ENCODE data around the gene LRIG3.
"Not testable (repeated sequence)": the region's sequence is repeated elsewhere in the genome, so short reads cannot be mapped to it uniquely, and the experiment has no call there.

The LRIG3 gene

DNA sequence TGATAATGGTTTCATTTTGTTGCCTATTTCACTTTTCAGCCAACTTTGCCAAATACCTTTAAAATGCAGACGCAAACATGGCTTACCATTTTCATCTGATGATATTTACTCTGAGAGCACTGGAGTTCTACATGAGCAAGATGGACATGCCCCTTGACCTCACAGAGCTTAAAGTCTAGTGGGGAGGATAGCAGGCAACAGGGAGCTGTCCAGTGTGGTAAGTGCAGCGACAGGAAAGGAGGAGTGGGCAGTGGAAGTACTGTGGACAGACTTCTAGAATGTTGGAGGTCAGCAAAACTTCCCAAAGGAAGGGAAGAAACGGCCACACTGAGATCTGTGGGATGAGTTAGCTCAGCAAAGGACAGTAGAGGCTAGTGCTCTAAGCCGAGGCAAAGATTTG is 25.3 kb downstream of the LRIG3 start:
- no peak for DNase-seq

DNA sequence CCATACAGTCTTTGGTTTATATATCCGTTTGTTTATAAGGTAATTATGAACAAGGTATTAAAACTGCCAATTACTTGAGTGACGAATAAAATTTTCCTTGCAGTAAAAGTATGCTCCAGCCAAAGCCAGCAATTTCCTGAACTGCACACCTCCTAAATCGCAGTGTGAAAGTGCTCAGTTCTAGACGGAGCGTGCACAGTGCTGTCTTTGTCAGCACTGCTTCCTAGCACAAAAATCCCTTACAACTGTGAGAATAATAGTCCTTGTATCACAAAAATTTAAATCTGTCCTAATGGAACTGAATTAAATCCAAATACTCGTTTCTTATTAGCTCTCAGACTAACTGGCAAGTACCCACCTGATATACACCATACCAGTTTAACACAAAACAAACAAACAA is 26.3 kb downstream of the LRIG3 start:
- no peak for DNase-seq

GRCh38 chr12:58893495-58893894 is 26.8 kb downstream of the LRIG3 start:
- DNase-seq: no peak

- DNase-seq: no peak
Measured at GRCh38 chr12:58889557-58889956, 30.7 kb downstream of the LRIG3 start.

DNA sequence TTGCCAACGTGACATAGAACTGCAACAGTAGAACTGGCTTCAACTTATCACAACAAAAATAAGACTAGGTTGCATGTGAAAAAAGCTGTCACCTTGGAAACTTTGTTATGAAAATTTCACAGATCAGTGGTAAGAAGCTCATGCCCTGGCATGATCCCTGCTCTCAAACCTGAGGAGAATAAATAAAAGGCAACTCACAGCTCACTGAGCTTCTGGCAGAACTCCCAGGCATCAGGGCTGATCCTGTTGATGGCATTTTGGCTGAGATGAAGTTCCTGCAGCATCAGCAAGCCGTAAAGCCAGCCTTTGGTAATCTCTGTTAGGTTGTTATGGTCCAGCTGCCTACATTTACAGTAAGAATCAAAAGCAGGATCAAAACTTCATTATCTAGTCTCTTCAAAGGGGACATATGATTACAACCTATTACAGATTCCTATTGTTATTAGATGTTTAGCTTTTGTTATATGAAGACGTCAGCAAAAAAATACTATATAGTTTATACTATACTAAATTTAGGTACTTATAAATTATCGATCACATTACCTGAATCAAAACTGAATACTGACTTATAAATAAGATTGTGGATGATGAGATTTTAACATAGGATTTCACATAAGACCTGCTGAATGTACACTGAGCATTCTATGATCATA is 32.0 kb downstream of the LRIG3 start:
- no peak for DNase-seq

- DNase-seq: no peak
Measured at GRCh38 chr12:58887068-58887467, 33.2 kb downstream of the LRIG3 start.

DNA sequence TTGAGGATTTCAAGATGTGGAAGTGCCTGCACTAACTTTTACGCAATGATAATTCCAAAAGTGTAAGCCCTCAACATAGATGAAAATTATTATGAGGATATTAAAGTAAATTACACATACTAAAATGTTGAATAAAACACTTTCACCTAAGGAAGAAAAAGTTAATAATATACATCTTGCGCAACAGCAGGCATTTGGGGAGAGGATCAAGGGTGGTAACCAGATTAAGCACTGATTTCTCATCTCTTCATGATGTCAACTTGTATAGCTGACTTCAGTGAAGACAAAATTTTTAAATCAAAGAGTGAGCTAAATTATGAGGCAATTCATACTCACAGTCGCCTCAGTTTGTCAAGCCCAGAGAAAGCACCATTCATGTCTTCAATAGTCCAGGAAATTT is 33.8 kb downstream of the LRIG3 start:
- DNase-seq: no peak

- DNase-seq: no peak
Measured at GRCh38 chr12:58884916-58885315, 35.4 kb downstream of the LRIG3 start.

DNA sequence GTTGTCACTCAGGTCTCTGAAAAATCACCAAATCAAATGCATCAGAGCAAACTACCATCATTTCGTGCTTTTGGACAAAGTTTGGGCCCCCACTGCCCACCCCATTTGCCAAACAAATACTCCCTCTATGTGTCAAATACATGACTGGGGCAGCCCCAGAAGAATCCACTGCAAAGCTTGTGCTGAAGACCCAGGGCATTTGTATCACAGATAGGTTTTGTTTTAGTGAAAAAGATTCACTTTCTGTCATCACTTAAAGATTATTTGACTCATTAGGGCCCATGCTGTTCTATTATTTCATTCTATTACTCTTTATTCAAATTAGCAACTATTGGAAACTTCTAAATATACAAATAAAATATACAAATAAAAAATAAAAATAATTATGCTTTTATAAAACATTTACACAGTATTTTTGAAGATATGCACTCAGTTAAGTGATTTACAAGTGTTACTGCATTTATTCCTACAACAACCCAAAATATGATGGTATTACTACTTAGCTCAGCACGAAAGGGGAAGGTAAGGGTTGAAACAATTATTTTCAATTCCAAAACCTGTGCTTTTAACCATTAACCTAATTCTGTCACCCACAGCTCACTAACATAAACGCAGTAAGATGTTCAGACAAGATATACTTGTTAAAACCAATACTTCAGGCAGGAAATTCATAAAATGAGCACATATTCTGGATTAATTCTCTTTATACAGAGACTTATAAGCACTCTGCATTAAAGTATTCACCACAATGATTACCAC is 36.5 kb downstream of the LRIG3 start:
- no peak for DNase-seq

GRCh38 chr12:58882826-58883225 is 37.5 kb downstream of the LRIG3 start:
- no peak for DNase-seq

GRCh38 chr12:58881816-58882215 is 38.5 kb downstream of the LRIG3 start:
- DNase-seq: no peak

GRCh38 chr12:58880639-58881038 is 39.7 kb downstream of the LRIG3 start:
- no peak for DNase-seq

DNA sequence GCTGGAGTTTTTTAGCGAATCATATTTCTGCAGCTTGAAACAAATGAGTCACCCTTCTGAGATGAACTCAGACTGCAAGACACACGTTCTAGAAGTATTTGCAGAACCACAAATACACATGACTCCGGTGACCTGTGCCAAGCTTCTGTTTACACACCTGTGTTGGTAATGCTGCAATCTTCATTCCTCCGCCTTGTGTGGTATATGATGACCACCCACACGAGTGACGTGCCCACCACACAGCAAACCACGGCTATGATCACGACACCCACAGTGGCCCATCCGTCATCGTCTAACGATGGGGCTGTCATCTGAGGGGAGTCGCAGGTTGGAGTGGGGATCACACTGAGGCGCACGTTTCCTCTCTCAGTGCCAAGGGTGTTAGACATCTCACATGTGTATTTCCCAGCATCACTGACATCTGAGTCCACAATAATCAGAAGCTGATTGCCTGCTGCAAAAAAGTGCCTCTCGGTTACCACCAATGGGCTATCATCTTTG is 43.0 kb downstream of the LRIG3 start:
- DNase-seq: no peak

GRCh38 chr12:58873496-58873895 is 46.8 kb downstream of the LRIG3 start:
- no peak for DNase-seq

DNA sequence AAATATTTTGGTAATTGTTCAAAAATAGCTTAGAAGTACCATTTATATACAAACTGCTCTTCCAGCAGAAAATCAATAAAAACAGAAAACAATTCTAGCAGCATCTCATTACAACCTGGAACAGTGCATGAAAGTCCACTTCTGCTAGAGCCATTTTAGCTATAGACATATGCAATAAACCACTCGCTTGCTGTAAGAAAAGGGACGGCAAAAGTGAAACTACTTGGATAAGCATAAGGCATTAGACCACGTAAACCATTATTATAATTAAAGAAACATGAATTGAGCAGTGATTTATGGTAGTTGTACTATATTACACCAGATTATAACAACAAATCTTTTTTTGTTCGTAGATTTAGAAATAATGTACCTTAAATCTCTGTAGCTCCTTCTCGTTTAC is 48.7 kb downstream of the LRIG3 start:
- no peak for DNase-seq

DNA sequence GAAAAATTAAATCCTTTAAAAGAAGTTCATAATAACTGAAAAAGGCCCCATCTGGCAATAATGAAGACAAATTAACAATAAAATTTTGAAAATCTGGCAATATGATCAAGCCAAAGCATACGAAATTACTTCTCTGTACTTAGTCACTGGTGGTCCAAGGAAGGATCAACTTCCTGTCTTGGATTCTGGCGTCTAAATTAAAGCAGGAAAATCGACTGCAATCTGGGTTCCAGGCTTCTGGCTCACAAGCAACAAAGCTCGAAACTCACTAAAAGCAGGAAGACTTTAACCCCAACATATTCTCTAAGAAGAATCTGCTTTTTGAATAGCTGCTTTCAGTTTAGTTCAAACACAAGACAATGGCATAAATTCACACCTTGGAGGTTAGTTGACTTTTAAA is 49.7 kb downstream of the LRIG3 start:
- DNase-seq: no peak

- no peak for DNase-seq
Measured at GRCh38 chr12:58860788-58861240, 59.5 kb downstream of the LRIG3 start.

DNA sequence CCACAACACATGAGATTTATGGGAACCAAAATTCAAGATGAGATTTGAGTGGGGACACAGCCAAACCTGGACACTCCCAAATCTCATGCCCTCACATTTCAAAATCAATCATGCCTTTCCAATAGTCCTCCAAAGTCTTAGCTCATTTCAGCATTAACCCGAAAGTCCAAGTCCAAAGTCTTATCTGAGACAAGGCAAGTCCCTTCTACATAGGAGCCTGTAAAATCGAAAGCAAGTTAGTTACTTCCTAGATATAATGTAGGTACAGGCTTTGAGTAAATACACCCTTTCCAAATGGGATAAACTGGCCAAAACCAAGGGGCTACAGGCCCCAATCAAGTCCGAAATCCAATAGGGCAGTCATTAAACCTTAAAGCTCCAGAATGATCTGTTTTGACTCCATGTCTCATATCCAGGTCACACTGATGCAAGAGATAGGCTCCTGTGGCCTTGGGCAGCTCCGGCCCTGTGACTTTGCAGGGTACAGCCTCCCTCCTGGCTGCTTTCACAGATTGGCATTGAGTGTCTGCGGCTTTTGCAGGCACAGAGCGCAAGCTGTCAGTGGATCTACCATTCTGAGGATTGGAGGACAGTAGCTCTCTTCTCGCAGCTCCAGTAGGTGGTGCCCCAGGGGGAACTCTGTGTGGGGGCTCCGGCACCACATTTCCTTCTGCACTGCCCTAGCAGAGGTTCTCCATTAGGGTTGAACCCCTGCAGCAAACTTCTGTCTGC is 60.1 kb downstream of the LRIG3 start:
- no peak for DNase-seq

DNA sequence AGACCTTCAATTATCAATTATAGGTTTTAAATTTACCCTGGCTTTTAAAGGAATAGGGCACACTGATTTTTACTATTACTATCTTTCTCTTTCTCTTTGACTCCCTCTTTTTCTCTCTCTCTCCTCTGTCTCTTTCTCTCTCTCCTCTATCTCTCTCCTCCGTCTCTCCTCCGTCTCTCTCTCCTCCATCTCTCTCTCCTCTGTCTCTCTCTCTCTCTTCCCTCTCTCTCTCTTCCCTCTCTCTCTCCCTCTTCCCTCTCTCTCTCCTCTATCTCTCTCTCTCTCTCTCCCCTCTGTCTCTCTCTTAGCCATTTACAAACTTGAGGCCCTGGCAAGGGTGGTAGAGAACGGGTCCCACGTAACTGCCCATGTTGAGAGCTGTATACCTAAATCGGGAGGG is 62.3 kb downstream of the LRIG3 start:
- DNase-seq: no peak

DNA sequence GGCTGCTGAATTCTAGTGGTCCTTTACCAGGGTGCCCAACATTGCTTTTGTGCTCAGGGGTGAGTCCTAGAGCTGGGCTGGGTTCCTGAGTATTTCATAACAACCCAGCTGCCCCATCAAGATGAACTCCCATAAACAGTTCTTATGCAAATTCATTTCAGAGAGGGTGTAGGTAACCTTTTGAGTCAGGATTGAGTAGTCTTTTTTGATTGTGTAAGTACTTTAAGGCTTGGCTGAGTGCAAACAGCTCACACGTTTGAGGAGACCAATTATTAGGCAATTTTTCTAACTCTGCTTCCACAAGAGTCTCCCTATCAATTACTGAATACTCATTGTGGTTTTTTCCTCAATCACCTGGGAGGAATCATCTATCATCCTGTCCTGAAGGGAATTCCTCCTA is 63.1 kb downstream of the LRIG3 start:
- not testable (repeated sequence) for DNase-seq

- not testable (repeated sequence) for DNase-seq
Measured at GRCh38 chr12:58855630-58856029, 64.7 kb downstream of the LRIG3 start.

DNA sequence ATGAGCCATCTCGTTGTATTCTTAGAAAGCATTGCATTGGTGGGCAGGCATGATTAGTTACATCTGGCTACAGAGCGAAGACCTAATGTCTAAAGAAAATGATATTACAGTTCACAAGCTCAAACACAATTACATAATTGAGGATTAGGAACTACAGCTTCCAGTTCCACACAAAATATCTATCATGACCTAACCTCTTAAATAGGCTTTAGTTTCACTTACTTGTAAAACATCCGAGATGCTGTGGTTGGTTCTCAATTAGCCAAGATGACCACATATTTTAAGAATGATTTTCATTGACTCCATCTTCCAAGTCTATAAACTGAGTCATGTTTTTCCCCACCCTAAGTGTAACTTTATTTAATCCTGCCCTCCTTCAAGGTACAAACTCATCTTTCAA is 69.5 kb downstream of the LRIG3 start:
- DNase-seq: no peak

- DNase-seq: no peak
Measured at GRCh38 chr12:58847901-58848600, 72.3 kb downstream of the LRIG3 start.

All from KG1 (cell line).